Effector CD4-positive, alpha-beta T cell (primary cell): ENCODE data around the gene ESAM.
A peak's percentile ranks its signal among the peaks of the same experiment; 100 is the strongest.

Experiments
- DNase-seq: peaks from one replicate; pipeline ENCODE4 v3.0.0-alpha.2; 2020

ESAM gene

DNA sequence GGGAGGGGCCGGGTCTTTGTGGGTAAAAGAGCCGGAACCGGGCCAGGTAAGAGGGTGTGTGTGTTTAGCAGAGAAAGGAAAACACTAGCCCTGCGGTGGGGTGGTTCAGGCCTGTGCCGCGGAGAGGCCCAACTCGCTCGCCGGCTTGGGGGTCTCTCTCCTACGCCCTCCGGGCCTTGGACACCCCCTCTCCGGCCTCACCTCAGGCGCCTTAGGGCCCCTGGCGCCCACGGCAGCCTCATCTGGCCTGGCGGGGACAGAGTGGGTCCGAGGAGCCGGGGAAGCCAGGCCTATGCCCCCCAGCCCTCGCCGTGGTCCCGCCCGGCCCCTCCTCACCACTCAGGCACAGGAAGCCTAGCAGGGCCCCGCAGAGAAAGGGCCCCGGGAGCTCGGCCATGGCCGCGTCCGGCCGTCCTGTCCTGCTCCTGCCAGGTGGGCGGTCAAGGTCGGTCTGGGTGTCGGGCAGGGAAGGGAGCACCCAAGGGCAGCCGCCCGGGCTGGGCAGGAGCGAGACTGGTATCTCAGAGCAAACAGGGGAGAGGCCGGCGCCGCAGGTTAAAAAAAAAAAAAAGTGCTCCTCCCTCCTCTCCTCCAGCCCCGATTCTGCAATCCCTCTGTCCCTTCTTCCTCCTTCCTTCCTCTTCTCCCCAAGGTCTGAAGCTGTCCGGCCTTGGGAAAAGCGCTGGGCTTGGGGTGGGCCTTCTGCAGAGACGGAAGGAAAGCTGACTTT, 10.2 kb downstream of the ESAM start, which contains the start of gene VSIG2:
VSIG2 (minus strand) TSS at position 515 of the 730 bp plus-strand sequence; CDS start at position 397, 118 bp downstream.
- no peak for DNase-seq

GRCh38 chr11:124751391-124751740, 10.7 kb downstream of the ESAM start:
- no peak for DNase-seq

DNA sequence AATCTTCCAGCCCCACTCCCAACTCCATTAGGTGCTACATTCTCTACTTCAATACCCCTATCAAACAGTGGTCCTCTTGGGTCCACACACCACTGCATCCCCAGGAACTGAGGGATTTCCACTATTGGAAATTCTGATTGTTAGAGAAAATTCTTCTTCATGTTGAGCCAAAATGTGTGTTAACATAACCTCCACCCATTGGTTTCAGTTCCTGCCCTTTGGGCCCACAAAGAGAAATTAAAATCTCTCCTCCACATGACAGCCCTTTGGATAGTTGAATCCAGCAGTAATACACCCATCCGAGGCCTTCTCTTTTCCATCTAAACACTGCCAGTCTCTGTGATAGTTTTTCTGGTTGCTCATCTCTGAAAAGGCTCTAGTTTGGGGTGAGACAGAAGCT, 12.2 kb downstream of the ESAM start:
- DNase-seq: no peak

DNA sequence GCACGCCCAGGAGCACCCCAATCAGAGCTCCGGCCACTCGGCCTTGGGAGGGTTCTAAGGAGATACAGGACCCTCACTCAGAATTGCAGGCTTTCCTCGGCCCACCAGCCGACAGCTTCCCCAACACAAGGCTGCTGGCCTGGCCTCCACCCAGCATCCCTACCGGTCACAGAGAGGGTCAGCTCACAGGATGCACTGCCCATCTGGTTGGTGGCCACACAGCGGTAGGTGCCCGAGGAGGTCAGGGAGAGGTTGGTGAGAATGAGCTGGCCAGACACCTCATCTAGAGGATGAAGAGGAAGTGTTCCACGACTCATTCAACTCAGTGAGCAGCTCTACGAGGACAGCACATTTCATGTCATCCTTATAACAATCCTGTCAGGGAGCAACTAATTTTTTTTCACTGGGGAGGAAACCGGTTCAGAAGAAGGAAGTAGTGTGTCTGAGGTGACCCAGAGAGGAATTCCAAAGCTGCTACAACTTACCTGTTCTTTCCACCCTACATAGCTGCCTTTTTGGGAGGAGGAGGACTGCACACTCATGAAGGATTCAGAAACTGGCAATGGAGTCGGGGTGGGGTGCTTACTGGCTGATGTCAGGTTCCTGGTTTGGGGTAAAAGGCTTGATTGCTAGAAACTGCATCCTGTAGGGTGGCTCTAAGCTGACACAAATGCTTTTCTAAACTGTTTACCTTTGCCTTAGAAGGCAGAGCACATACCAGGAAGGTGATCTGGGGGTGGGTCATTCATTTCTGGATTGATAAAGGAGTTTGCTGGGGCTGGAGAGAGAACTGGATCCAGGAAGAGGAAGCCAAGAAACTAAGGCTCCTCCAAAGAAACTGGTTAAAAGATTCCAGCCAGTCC, 13.4 kb downstream of the ESAM start:
- DNase-seq: no peak

DNA sequence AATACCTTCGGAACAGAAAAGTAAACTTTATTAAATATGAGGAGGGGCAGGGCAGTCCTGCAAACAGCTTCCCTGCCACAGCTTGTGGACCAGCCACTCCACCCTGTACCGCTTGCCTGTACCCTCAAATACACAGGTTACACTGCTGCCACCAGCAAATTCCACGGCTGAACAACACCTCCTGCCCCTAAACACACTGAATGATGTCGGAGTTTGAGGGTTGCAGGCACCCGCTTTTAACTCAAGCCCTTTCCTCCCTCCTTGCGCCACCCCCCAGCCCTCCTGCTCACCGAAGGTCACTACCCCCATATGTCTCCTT, 14.0 kb downstream of the ESAM start:
- no peak for DNase-seq

DNA sequence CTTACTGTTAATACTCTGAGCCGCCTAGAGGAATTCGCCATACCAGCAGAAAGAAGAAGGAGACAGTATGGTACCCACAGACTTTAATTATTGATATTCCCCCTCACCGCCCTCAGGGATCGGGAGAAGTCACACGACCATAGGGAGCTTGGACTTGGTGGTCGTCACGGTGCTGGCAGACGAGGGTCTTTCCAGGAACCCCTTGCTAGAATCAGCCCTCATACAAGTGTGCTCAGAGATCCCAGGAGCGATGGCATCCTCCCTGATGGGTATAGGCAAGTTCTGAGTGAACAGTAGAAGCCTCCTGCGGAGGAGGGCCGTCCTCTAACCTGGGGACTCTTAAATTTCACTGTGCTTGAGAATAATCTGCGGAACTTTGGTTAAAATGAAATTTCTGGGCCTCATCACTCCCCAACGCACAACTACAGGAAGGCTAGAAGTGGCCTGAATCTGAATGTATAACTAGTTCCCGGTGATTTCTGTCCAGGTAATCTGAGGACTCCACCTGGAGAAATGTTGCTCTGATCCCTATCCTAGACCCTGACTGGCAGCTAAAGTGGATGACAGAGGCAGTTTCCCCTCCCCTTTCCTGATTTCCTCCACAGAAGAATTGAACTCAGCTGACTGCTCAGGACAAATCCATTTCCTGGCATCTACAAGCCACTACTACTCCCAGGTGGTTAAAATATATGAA, 14.5 kb downstream of the ESAM start:
- no peak for DNase-seq

GRCh38 chr11:124746621-124747243, 15.4 kb downstream of the ESAM start:
- peak; percentile 63 for DNase-seq

- DNase-seq: no peak
Measured at GRCh38 chr11:124745835-124746620, 16.1 kb downstream of the ESAM start.

GRCh38 chr11:124745270-124745834, 16.7 kb downstream of the ESAM start:
- no peak for DNase-seq

DNA sequence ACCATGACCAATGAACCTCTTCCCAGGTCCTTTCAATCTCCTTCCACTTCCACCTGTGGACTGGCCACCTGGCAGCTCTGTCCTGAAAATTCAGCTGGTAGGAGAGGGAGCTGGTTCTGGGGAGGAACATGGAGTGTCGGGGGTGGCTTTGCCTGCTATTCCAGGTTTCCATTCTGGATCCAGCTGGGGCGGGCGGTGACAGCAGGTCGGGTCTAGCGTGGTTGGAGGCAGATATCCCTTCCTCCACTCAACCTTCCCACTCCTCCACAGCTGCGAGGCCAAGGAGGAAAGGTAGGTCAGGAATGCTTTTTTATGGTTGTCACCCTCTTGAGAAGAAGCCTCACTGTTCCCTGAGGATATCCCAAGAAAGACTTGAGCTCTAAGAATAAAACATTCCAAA, 19.0 kb downstream of the ESAM start:
- DNase-seq: no peak

- DNase-seq: no peak
Measured at GRCh38 chr11:124742555-124742954, 19.5 kb downstream of the ESAM start.

GRCh38 chr11:124740277-124740882, 21.7 kb downstream of the ESAM start:
- DNase-seq: peak; percentile 36

GRCh38 chr11:124739479-124740276, 22.4 kb downstream of the ESAM start, which contains the start of gene NRGN:
Gene NRGN (plus strand): TSS chr11:124739942. CDS start chr11:124740085, 143 bp downstream.
- peak; percentile 76 for DNase-seq

DNA sequence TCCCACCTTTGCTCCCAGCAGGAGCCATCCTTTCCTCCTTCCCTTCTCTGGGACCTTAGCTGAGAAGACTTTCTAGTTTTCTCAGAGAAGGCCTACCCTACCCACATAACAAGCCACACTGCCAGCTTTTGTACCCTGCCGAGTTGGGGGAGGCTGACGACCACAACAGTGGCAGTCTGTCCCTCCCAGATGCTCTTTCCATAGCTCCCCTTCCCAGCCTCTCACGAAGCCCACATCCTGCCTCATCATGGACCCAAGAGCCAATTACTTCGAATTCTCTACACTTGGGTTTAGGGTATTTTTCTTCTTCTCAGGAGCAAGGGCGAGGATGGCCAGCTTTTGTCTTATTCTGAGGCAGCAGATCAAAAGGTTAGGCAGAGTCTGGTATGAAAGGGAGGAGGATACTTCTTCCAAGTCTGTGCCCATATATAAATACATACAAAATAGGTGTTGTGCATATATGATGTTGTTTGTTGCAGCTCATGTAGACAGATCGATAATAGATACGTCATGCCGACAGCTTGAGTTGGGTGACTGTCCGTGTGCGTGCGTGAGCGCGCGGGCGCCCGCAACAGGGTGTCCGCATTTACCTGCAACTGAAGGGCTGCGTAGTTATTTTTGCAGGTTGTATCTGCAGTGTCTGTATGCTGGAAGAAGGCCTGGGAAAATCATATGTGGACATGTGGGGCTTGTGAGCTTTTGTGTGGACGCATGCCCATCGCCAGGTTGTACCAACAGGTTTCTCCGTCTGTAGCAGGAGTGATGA, 23.2 kb downstream of the ESAM start:
- DNase-seq: no peak

DNA sequence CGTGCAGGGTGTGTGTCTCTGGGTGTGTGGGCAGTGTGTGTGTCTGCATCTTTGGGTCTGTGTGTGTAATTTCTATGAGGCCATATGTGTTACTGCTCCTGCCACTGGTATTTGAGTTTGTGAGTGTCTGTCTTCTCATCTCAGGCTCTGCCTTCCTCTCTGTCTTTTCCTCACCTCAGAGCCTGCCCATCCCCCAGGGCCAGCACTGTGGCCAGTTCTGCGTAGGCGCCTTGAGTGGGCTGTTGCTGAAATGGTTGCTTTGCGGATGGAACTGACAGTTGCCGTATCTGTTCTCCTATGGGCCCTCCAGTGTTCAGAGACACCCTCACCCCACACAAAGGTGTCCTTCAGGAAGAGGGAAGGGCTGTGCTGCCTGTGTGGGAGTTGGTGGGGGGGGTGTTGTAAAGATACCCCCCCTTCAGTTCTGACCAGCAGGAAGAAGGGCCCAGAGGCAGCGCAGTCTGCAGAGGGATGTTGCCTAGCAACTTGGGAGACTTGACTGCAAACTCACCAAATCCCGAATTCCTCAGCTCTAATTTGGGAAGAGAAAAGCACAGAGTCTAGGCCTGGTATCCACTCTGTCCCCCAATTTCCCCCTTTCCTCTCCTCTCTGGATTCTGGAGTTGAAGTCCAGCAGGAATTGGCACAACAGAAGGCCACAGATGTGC, 24.3 kb downstream of the ESAM start:
- no peak for DNase-seq

DNA sequence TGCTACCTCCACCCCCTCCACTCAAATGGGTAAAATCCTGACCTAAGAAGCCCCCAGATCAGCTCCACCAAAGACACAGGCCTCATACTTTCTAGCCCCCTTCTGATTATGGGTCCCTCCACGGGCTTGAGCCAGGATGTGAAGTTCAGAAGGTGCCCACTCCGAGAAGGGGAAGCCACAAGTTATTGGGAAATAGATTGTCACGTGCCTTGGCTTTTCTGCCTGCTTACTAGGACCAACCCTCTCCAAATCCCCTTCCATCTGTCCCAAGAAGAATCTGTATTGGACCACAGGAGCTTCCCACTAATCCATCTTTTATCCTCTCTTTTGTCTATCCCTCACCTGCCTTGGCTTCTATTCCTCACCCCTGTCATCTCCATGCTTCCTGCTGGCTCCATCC, 25.4 kb downstream of the ESAM start:
- no peak for DNase-seq

DNA sequence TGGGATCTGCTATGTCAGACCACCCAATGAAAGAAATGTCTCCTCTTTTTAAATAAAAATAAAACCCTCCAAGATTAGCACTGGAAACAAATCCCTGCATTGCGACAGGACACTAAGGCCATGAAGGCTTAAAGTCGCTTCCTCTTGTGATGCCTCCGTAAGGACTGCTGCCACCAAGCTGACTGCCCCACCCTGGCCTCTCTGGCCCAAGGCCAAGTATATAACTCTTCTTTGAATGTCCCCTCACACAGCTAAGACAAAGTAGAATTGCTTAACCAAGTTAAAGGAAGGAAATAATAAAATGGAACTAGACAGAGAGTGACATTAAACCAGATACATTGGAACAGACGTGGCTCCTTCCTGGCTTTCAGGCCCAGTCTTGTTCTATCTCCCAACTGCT, 29.9 kb downstream of the ESAM start:
- DNase-seq: no peak

GRCh38 chr11:124729571-124729970, 32.5 kb downstream of the ESAM start:
- DNase-seq: no peak

- DNase-seq: no peak
Measured at GRCh38 chr11:124728134-124728533, 34.0 kb downstream of the ESAM start.
